WTC11 (cell line): Measurements from ENCODE around the gene FHIT.

Experiments used
- CREB1 ChIP-seq: sonication (generic); formaldehyde crosslinking; IDR thresholded peaks from 2 replicates; pipeline ENCODE4 v1.8.0; 2023; ENCODE audit warnings: mild to moderate bottlenecking, missing genetic modification reagents
- CTCF ChIP-seq: fragments of 200-600 bp; IDR thresholded peaks from 2 replicates; pipeline ENCODE4 v1.8.0; 2022; ENCODE audit warnings: antibody characterized with exemption
- MLX ChIP-seq: sonication (generic); formaldehyde crosslinking; IDR thresholded peaks from 2 replicates; pipeline ENCODE4 v1.8.1; 2023; ENCODE audit warnings: mild to moderate bottlenecking, missing genetic modification reagents, moderate library complexity
- SMAD4 ChIP-seq: sonication (generic); formaldehyde crosslinking; IDR thresholded peaks from 2 replicates; pipeline ENCODE4 v1.8.0; 2022; ENCODE audit warnings: mild to moderate bottlenecking, missing genetic modification reagents

GRCh38 chr3:60388731-60389130 is 862.5 kb downstream of the FHIT start:
- no peak for TF ChIP-seq SMAD4
- TF ChIP-seq CTCF, result no peak
- no peak for TF ChIP-seq MLX (CRISPR knock-in tag)
- no peak for TF ChIP-seq CREB1
